GM12892 (cell line): Measurements from ENCODE around the gene CPPED1.

Source experiments
- POLR2A ChIP-seq: IDR thresholded peaks from 2 replicates; pipeline ENCODE4 v1.6.1; 2011; ENCODE audit warnings: low read depth, low read length, control low read depth
- POLR2AphosphoS5 ChIP-seq: IDR thresholded peaks from 2 replicates; pipeline ENCODE4 v1.6.1; 2011; ENCODE audit warnings: low read depth, low read length, control low read depth

DNA sequence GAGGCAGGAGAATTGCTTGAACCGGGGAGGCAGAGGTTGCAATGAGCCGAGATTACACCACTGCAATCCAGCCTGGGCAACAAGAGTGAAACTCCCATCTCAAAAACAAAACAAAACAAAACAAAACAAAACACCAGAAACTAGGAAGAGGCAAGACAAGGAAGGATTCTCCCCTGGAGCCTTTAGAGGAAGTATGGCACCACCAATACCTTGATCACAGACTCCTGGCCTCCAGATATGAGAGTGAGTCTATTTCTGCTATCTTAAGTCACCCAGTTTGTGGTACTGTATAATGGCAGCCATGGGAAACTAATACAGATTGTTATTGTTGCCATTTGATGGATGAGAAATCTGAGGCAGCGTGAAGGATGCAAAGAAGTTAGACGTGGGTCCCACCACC, 14.6 kb upstream of the CPPED1 start:
- TF ChIP-seq POLR2A: no peak
- no peak for TF ChIP-seq POLR2AphosphoS5
